OCI-LY1 (cell line): ENCODE data around the gene ZG16B.

Experiments used
- EZH2 ChIP-seq: fragments of 200-600 bp; sonication (generic), shearing (Covaris generic); IDR thresholded peaks from 2 replicates; pipeline ENCODE4 v1.8.0; 2017; ENCODE audit warnings: borderline replicate concordance, mixed run types, mild to moderate bottlenecking, antibody characterized with exemption, low read length, moderate library complexity, mixed read lengths
- TF ChIP-seq, protein P1 (sequence below): fragments of 200-600 bp; sonication (generic), shearing (Covaris generic); IDR thresholded peaks from 2 replicates; pipeline ENCODE4 v1.5.1; 2017; ENCODE audit warnings: mild to moderate bottlenecking, antibody characterized with exemption, low read length, moderate library complexity, mixed read lengths

DNA sequence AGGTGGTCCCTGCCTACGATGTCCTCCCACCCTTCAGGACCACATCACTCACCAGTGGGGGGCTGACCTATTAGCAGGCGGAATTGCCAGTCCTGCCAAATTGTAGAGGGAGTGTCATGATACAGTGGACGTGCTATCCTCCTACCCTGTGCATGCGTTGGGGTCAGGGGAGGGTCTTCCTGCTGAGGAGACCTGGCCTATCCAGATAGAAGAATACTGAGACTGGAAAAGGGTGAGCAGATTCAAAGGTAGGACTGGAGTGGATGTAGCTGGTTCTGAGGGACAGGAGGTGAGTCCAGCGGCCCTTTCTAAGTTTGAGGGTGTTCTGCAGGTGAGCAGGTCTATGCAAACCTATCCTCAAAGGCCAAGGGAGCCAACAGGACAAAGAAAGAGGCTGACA is 23.8 kb upstream of the ZG16B start:
- TF ChIP-seq, protein P1, sequence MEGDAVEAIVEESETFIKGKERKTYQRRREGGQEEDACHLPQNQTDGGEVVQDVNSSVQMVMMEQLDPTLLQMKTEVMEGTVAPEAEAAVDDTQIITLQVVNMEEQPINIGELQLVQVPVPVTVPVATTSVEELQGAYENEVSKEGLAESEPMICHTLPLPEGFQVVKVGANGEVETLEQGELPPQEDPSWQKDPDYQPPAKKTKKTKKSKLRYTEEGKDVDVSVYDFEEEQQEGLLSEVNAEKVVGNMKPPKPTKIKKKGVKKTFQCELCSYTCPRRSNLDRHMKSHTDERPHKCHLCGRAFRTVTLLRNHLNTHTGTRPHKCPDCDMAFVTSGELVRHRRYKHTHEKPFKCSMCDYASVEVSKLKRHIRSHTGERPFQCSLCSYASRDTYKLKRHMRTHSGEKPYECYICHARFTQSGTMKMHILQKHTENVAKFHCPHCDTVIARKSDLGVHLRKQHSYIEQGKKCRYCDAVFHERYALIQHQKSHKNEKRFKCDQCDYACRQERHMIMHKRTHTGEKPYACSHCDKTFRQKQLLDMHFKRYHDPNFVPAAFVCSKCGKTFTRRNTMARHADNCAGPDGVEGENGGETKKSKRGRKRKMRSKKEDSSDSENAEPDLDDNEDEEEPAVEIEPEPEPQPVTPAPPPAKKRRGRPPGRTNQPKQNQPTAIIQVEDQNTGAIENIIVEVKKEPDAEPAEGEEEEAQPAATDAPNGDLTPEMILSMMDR = no peak
- TF ChIP-seq EZH2 = no peak
